Stromal cell of bone marrow (primary cell): ENCODE data around the gene OSBPL10.

Experiments used
- DNase-seq: peaks from one replicate; pipeline ENCODE4 v3.0.0-alpha.2; 2012; ENCODE audit warnings: low read depth

OSBPL10 gene

GRCh38 chr3:31988271-31988670, 7.2 kb upstream of the OSBPL10 start:
- no peak for DNase-seq

DNA sequence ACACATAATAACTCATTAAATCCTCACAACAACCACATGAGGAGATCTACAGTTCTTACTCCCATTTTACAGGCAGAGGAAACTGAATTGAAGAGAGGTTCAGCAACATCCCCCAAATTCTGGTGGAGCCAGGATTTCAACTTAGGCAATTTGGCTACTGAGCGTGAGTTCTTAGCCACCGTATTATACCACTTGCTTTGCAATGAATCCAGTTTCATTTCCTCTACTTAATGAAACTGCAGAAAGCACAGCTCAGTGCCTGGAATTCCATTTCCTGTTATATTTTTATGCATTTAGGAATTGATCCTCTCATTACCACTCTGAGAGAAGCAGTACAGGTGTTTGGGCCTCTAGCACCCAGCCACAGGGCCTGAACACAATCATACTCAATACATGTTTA, 4.8 kb upstream of the OSBPL10 start:
- no peak for DNase-seq

DNA sequence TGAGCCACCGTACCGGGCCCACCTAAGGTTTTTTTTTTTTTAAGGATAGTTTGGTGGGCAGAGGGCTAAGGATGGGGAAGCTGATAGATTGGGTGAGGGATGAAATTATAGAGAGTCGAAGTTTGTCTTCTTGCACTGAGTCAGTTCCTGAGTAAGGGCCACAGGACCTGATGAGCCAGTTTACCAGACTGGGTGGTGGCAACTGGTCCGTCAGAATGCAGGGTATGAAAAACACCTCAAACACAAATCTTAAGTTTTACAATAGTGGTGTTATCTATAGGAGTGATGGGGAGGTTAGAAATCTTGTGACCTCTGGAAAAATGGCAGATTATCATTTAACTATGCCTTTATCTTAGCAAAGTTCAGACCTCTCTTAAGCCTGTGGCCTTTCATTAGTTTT, 3.3 kb upstream of the OSBPL10 start:
- DNase-seq = no peak

DNA sequence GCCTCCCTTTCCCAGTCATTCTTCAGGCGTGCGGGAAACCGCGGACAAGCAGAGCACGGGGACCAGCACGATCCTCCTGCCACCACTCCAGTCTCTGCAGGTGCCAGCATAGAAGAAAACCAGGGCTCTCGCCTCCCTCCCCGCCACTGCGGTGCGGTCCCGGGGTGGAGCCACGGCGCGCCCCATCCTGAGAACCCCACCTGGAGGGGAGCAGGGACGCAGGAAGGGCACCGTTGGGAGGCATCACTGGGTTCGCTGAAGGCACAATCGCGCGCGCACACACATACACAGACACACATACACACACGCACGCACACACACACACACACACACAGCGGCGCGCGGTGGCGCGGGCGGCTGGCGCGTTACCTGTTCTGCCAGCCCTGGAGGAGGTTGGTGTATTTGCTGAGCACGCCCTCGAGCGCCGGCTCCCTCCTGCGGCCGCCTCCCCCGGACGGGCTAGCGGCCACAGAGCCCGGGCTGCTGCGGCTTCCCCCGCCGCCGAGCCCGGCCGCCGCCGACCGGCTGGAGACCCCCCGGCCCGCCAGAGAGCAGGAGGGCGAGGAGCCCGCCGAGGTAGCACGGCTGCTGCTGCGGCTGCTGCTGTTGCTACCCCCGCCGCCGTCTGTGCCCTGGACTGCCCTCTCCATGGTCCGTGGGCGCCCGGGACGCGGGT, 394 bp downstream of the OSBPL10 start:
- no peak for DNase-seq

- DNase-seq = no peak
Measured at GRCh38 chr3:31979001-31979697, 1.9 kb downstream of the OSBPL10 start.

GRCh38 chr3:31978553-31978952, 2.5 kb downstream of the OSBPL10 start:
- no peak for DNase-seq

GRCh38 chr3:31977736-31978135, 3.3 kb downstream of the OSBPL10 start:
- no peak for DNase-seq

DNA sequence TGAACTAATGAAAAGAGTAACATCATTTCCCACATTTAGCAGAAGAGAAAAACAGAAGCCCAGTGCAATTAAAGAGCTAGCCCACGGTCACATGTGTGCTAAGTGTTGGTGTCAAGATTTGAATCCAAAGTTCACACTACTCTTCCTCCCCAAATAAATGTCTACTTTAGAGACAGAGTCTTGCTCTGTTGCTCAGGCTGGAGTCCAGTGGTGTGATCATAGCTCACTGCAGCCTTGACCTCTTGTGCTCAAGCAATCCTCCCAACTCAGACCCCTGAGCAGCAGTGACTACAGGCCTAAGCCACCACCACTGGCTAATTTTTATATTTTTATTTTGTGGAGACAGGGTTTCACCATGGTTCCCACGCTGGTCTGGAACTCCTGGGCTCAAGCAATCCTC, 4.8 kb downstream of the OSBPL10 start:
- DNase-seq = no peak

DNA sequence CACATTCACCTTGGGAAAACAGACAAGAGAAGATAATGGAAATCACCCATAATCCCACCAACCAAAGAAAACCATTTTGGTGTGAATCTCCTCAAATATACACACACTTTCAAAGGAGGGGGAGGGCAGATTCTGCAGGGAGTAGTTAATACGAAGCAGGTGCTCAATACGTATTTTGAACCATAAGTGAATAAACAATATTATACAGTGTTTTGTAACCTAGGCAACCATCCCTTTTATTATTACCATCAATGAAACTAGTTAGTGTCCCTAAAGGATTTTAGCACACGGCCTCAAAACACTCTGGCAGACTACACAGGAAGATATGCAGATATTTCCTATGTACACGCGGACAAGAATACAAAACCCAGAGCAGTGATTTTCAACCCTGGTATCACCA, 6.1 kb downstream of the OSBPL10 start:
- no peak for DNase-seq

- DNase-seq = no peak
Measured at GRCh38 chr3:31974471-31974870, 6.6 kb downstream of the OSBPL10 start.

DNA sequence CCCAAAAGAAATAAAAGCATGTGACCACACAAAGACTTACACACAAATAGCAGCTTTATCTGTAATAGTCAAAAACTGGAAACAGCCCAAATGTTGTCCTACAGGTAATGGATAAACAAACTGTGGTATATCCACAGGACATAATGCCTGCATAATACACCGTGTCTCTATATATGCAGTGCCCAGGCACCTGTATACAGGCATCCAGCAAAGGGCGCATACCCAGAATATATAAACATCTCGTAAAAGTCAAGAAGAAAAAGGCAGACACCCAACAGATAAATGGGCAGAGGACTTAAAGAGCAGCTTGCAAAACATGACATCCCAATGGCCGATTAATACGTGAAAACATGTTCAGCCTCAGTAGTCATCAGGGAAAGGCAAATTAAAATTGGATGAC, 7.2 kb downstream of the OSBPL10 start:
- no peak for DNase-seq

DNA sequence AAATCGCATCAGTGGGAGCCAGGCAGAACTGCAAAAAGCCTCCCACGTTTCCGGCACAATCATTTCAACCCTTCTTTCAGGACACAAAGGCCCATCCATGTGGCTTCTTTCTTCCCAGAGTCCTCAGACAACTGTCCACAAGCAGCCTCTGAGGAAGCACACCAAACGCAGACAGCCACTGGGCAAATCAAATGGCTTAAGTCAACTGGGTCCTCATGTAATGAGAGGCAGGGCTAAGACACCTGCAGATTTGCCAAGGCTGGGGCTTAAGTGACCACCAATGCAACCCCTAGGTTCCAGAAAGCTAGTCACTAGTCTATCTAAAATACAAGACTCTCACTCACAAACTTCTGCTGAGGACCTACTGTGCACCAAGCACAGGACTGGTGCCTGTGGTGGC, 8.0 kb downstream of the OSBPL10 start:
- no peak for DNase-seq

- DNase-seq = no peak
Measured at GRCh38 chr3:31971607-31972006, 9.5 kb downstream of the OSBPL10 start.

DNA sequence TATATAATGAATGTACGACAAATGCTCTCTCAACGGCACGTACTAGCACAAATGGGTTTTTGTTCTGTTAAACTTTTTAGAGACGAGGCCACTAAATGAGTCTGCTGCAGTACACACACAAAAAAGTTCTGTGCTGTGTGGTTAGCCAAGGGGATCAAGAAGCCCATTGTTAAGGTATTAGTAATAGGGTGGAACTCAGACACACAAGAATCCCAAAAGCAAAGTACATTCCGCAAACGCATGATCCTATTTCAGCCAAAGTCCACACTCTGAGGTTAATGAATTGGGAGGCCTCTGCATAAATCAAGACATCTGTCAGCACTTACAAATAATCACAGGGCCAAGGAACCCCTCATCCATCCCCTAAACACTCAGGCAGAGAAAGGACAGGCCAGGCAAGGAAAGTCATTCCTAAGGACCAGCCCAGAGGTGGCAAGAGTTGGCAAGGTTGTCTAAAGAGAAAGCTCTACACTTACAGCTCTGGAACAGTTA, 12.1 kb downstream of the OSBPL10 start:
- DNase-seq = peak; percentile 89

- DNase-seq = peak; percentile 62
Measured at GRCh38 chr3:31968369-31968926, 12.6 kb downstream of the OSBPL10 start.

DNA sequence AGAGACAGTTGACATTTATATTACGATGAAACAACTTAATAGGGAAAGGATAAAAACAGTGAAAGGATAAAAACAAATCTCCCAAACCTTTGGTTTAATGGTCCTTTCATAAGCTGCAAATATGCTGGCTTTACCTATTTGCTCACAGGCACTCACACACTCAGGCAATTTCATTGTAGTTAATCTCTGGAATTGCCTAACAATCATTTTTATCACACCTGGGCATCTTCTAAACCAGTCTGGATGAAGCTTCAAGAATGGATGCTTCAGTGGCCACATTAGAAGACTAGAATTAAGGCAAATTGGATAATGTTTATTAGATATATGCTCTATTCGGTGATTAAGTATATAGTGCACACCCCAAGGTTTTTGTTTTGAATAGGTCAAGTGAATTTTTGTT, 13.5 kb downstream of the OSBPL10 start:
- DNase-seq = no peak

GRCh38 chr3:31966978-31967591, 14.0 kb downstream of the OSBPL10 start:
- DNase-seq = no peak

DNA sequence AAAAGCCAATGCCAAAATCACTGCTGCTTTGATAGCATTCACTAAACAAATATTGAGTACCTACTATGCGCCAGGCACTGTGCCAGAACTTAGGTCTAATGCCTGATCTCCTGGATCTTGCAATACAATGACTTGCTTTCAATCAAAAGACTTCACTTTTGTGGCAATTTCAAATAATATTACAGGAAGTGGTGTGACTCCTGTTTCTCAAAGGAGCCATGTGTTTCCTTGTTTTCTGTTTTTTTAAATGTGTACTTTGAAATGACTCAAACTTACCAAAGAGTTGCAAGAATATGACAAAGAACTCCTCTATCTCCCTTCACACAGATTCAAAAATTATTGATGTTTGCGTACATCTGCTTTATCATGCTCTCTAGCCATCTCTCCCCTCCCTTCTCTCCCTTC, 18.3 kb downstream of the OSBPL10 start:
- DNase-seq = no peak

DNA sequence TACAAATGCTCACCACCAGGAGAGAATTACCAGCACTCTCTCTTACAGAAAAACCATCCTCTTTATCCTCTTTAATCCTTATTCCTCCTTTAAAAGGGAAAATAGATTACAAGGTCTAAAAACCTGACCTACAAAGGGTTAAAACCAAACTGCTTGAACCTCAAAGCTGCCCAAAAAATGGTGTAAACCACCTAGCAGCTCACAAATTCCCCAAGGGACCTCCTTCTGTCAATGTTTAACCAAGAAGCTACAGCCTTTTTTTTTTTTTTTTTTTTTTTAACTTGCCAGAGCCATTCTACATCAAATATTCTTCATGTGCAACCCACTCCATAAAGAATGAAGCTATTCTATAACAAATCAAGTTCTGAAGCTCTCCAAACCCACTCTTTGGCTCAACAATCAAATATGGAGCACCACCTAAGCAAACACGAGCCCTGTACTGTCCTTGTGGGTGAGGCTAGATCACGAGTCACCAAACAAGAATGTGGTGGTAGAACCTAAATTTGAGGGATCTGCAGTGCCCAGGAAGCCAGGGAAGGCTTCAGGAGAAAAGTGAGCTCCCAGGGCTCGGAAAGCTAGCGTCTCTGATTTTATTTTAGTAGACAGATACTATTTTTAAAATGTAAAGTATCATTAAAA, 20.1 kb downstream of the OSBPL10 start:
- DNase-seq = no peak

DNA sequence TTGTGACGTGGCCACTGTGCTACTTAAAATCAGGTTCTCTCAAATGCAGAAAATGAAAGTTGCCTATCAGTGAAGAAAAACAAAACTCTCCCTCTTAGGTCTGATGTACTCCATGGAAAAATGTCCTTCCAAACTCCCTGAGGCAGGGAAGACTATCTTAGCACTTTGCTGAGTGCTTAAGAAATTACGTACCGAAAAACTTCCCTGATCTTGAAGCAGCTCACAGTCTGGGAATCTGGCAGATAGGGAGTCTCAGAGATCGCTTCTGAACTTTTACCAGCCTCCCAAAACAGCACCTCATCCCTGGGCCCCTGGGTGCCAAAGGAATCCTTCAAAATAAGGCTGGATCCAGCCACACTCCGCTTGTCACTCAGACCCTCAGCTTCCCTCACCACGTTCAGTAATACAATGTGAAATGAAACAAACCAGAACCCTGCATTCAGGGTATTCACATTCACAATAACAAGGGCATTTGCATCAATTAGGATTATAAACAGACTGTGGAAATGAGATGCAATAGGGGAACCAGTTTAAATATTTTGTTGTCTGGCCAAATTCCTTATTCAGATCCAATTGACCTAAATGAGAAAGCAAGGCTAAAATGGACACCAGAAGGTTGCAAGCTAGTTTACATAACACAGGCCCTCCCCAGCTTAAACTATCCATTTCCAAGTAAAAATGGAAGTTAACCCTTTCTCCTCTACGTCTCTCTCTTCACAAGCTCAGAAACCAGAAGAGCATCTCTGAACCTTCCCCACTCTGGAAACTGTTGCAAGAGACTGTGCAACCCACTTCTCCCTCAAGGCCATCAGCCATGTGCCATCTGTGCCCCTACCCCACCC, 20.9 kb downstream of the OSBPL10 start:
- DNase-seq = no peak

GRCh38 chr3:31959251-31959650, 21.8 kb downstream of the OSBPL10 start:
- DNase-seq = no peak
